ELR (cell line): Measurements from ENCODE around the gene FAM20B.
A peak's percentile ranks its signal among the peaks of the same experiment; 100 is the strongest.
"Not testable (repeated sequence)": the region's sequence is repeated elsewhere in the genome, so short reads cannot be mapped to it uniquely, and the experiment has no call there.

Source experiments
- DNase-seq: peaks from one replicate; pipeline ENCODE4 v3.0.0-alpha.2; 2015; ENCODE audit warnings: low read depth

Gene FAM20B

GRCh38 chr1:179025125-179025974, at the start of gene FAM20B:
Gene FAM20B, plus strand, starts transcription at chr1:179025894. Its CDS starts 17,954 bp downstream, at chr1:179043848.
- peak; percentile 93 for DNase-seq

DNA sequence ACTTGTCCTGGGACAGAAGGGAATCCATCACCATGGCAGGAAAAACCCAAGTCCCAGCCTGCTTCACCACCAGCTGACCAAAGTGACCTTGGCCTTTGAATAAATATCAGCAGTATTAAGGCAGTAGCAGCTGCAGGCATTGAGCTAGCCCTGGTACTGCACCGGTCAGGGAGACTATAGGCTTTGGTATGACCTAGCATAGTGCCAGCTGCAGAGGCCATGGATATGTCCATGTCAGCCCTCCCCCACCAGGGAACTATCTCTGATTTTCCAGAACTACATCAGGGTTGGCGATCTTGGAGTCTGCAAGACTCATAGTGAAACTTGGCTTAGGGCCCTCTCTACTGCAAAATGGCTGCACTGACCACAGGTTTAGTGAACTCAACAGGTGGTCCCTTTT, 49.2 kb upstream of the FAM20B start:
- no peak for DNase-seq

DNA sequence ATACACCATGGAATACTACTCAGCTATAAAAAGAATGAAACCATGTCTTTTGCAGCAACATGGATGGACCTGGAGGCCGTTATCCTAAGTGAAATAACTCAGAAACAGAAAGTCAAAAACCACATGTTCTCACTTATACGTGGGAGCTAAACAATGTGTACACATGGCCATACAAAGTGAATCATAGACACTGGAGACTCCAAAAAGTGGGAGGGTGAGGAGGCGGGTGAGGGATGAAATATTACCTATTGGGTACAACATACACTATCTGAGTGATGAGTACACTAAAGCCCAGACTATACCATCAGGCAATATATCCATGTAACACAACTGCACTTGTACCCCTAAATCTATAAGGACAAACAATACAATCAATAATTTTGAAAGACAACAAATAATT, 39.5 kb upstream of the FAM20B start:
- DNase-seq: no peak

DNA sequence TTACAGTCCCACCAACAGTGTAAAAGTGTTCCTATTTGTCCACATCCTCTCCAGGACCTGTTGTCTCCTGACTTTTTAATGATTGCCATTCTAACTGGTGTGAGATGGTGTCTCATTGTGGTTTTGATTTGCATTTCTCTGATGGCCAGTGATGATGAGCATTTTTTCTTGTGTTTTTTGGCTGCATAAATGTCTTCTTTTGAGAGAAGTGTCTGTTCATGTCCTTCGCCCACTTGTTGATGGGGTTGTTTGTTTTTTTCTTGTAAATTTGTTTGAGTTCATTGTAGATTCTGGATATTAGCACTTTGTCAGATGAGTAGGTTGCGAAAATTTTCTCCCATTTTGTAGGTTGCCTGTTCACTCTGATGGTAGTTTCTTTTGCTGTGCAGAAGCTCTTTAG, 37.5 kb upstream of the FAM20B start:
- not testable (repeated sequence) for DNase-seq

DNA sequence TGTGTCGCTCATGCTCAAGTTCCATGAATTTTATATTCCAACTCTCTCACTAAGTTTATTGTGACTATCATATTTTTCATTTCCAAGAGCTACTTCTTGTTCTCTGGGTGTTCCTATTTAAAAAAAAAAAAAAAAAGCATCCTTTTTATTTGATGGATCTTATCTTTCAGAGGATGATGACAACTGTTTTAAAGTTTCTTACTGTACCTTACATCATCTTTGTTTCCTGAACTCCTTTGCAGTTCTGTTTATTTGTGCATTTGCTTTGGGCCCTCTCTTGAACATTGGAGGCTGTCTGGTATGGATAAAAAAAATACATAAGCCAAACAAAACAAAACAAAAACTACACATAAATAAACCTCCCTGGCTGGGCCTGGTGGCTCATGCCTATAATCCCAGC, 32.1 kb upstream of the FAM20B start:
- no peak for DNase-seq

DNA sequence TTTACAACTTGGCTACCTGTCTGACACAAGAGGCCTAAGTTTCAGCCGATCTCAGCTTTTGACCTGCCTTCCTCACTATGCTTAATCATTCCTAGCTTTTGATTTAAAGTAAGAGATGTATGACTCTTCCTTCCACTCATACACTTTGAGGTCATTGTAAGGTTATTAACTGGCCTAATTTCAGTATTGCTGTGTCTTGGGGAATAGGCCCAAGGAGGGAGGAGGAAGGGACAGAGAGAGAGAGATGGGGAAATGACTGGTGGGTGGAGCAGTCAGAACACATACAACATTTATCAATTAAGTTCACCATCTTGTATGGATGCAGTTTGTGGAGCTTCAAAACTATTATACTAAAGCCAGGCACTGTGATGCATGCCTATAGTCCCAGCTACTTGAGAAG, 28.3 kb upstream of the FAM20B start:
- no peak for DNase-seq

DNA sequence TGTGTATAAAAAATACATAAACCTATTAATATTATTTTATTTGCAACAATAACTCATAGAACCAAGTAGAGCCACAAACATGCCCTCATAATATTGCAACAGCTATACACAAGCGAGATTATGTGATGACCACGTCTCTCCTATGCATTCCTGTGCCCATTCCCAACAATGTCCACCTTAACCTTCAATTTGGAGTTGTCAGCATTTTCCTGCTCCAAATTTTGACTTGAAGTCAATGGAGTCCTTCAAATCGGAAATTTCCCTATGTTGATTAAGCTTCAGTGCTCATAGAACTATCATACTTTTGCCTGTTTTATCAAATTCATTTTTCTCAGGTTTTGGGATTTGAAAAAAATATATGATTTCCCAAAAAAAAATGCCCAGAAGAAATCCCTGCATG, 27.4 kb upstream of the FAM20B start:
- no peak for DNase-seq

GRCh38 chr1:178999061-178999460, 26.6 kb upstream of the FAM20B start:
- no peak for DNase-seq

DNA sequence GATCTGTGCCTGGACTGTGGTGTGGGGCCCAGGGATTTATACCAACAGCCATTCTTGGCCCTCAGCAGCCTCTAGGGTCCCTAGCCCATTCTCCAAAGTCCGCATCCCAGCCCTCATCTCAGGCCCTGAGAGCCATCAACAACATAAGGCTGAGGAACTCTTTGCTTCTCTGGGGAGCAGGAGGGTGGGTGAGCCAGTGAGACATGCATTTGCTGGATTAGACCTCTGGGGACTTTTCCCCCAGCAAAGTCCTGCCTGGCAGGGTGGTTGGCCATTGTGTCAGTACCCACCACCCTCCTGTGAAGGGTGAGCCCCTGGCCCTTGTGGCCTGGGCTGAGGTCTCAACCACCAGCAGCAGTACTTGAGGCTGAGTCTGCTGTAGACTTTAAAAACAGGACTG, 24.2 kb upstream of the FAM20B start:
- DNase-seq: no peak

- not testable (repeated sequence) for DNase-seq
These were observed 23.6 kb upstream of the FAM20B start for GRCh38 chr1:179002064-179002463.

DNA sequence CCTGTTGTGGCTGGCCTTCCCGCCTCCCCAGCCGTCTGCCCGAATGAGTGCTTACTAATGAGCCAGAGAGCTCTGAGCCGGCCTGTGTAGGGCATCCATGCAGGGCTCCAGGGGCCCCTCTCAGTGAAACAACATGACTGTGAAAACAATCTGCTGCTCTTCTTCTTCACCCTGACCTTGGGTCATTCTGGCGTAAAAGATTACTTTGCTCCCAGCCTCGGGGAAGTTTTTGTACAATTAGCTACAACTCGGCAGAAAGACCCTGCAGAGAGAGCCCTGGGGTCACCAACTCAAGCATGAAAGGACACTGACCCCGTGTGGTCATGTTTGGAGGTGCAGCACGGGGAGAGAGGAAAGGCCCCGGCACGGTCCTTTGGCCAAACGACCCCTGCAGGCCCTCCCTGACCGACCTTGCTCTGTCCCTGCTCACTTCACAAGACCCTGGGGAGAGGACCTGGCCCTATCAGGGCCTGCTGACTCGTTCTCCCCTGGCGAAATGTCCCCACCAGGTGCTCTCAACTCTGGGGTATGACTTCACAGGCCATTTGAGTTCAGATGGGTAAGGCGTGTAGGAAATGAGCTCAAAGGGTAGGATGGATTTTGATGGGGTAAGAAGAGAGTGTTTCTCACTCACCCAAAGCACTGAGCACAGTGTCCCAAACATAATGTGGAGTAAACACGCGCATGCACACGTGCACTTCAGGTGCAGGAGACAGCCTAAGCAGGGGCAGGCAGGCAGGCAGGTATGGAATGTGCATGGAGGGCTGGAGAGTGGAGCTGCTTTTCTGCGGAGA, 22.9 kb upstream of the FAM20B start:
- peak; percentile 77 for DNase-seq

DNA sequence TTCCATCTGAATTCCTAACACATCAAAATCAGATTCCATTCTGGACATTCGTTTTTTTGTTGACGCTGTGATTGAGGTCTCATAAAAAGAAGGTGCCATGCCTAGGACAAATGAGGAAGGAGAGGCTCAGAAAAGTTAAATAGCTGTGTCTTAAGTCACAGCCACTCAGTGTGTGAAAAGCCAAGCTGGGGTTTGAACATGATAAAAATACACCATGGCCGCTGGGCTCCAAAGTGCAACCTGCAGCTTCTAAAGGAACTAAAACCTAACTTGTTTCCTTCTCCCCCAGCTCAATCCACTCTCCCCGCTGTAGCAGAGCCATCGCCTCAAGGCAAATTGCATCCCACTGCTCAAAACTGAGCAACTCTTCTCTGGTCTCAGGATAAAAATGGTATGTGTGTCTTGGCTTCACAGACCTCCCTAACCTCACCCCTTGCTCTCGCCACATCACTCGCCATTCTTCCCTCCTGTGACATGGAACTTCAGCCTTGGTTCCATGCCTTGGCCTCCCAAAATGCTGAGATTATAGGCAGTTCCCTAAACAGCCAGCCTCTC, 22.1 kb upstream of the FAM20B start:
- no peak for DNase-seq

GRCh38 chr1:179007233-179007632, 18.5 kb upstream of the FAM20B start:
- peak; percentile 56 for DNase-seq

DNA sequence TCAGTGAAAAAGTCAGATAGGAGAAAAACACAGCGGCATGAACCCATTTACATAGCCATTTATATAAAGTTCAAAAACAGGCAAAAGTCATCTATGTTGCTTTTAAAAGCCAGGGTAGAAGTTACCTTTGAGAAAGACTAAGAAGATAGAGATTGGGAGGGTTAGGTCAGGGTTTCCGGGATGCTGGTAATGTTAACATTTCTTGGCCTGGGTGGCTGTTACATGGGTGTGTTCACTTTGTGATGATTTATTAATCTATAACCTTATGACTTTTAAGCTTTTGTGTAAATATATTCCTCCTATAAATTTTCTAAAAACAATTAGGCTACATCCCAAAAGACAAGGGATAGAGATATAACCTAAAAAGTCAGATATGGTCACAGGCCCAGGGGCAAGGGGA, 15.0 kb upstream of the FAM20B start:
- no peak for DNase-seq

- no peak for DNase-seq
These were observed 13.7 kb upstream of the FAM20B start for GRCh38 chr1:179012038-179012437.

GRCh38 chr1:179014123-179014522, 11.6 kb upstream of the FAM20B start:
- DNase-seq: no peak

- DNase-seq: no peak
These were observed 10.3 kb upstream of the FAM20B start for GRCh38 chr1:179015396-179015795.

GRCh38 chr1:179016706-179017382, 8.8 kb upstream of the FAM20B start:
- DNase-seq: peak; percentile 89

GRCh38 chr1:179017383-179018326, 8.0 kb upstream of the FAM20B start:
- DNase-seq: peak; percentile 66

DNA sequence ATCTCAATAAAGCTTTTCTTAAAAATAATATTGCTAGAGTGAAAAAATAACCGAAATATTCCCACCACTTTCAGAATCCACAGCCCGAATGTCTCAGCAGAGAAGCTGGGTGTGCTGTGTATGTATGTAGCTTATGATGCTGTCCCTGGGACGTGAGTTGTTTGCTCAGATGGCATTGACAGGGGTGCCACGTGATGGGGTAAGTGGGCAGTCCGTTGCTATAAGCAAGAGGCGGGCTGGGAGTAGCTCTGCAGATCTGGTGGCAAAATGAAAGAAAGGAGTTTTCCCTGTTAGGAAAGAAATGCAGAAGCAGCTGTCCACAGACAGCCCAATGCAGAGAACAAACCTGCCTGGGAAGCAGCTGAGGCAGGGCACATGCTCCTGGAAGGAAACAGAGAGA, 3.8 kb upstream of the FAM20B start:
- no peak for DNase-seq

- no peak for DNase-seq
These were observed 1.6 kb upstream of the FAM20B start for GRCh38 chr1:179023946-179024650.
